A549 (cell line): ENCODE measurements around the gene GALNTL6. TPM values are rescaled to one million over a fixed set of nuclear protein-coding genes. Genes with fewer than 3 reads are reported as not detected.

Experiments
- ATAC-seq, 2 experiments: fragments of 200-7000 bp in 1 of 2; fragments of >200 bp in 1 of 2; cut with Nextera tagmentation in 1 of 2; cut with Tn5 transposase in 1 of 2; 3 replicates each; pipeline versions ENCODE4 v1.8.0 to v1.9.1; 2018 to 2020; ENCODE audit warnings: mild to moderate bottlenecking in 1 of 2, moderate library complexity in 1 of 2
- CTCF ChIA-PET: fragments of 300-600 bp; sonication (Branson Sonifier 250); formaldehyde crosslinking; extraction: SDS; loops from one replicate; lab custom pipeline; 2021; ENCODE audit warnings: antibody characterized with exemption, inconsistent platforms; lab: Yijun Ruan, JAX
- POLR2A ChIA-PET: fragments of 350-600 bp; formaldehyde crosslinking; extraction: SDS; loops from one replicate; lab custom pipeline; 2021; ENCODE audit warnings: antibody characterized with exemption, inconsistent platforms; lab: Yijun Ruan, JAX
- DNase-seq, 2 experiments: peaks; one replicate each; pipeline versions ENCODE4 v3.0.0 to v3.0.0-alpha.2; 2011 to 2016; ENCODE audit warnings: low read depth in 1 of 2, low spot score in 1 of 2
- FAIRE-seq: peaks from 2 replicates; lab custom pipeline; 2011; peaks lifted over from hg19 to GRCh38; lab: Jason Lieb, UNC
- H3K27ac ChIP-seq, 2 experiments: fragments of >200 bp; sonication (Bioruptor Twin); formaldehyde crosslinking; 3 replicates each; pipeline ENCODE4 v1.5.1; 2016 to 2017
- H3K4me1 ChIP-seq: fragments of >200 bp; sonication (Bioruptor Twin); formaldehyde crosslinking; 3 replicates; pipeline ENCODE4 v1.6.1; 2016
- H3K4me2 ChIP-seq: fragments of >200 bp; sonication (Bioruptor Twin); formaldehyde crosslinking; 3 replicates; pipeline ENCODE4 v1.6.1; 2016
- H3K4me3 ChIP-seq: fragments of >200 bp; sonication (Bioruptor Twin); formaldehyde crosslinking; 3 replicates; pipeline ENCODE4 v1.5.1; 2016
- H3K9me3 ChIP-seq: fragments of >200 bp; sonication (Bioruptor Twin); formaldehyde crosslinking; 3 replicates; pipeline ENCODE4 v1.6.1; 2016
- BHLHE40 ChIP-seq: IDR thresholded peaks from 2 replicates; pipeline ENCODE4 v1.6.1; 2012; ENCODE audit warnings: low read depth, low read length, inconsistent platforms
- CHD2 ChIP-seq: fragments of 150-350 bp; IDR thresholded peaks from 2 replicates; pipeline ENCODE4 v1.6.1; 2014; ENCODE audit warnings: low read length; ENCODE audit not compliant: partially characterized antibody
- EHMT2 ChIP-seq: fragments of 200-600 bp; sonication (generic); IDR thresholded peaks from 2 replicates; pipeline ENCODE4 v1.6.1; 2016; ENCODE audit warnings: antibody characterized with exemption, low read depth, mild to moderate bottlenecking, moderate library complexity
- EP300 ChIP-seq, 2 experiments: fragments of >200 bp; sonication (Bioruptor Twin); formaldehyde crosslinking; IDR thresholded peaks; 2 replicates in 1 of 2; 3 replicates in 1 of 2; pipeline ENCODE4 v1.6.1; 2016 to 2017
- ESRRA ChIP-seq: fragments of 150-350 bp; IDR thresholded peaks from 2 replicates; pipeline ENCODE4 v1.6.1; 2014; ENCODE audit warnings: mild to moderate bottlenecking, low read length, borderline replicate concordance
- FOXS1 ChIP-seq: fragments of 250-450 bp; sonication (Bioruptor Pico); IDR thresholded peaks from 2 replicates; pipeline ENCODE4 v1.5.0; 2020; ENCODE audit warnings: mild to moderate bottlenecking, moderate library complexity
- HOXB13 ChIP-seq: fragments of 250-450 bp; sonication (Bioruptor Pico); IDR thresholded peaks from 2 replicates; pipeline ENCODE4 v1.5.0; 2020; ENCODE audit warnings: low read depth, mild to moderate bottlenecking, moderate library complexity
- HOXB5 ChIP-seq: fragments of 250-450 bp; sonication (Bioruptor Pico); IDR thresholded peaks from 2 replicates; pipeline ENCODE4 v1.5.0; 2020; ENCODE audit warnings: mild to moderate bottlenecking, moderate library complexity
- JUN ChIP-seq, 2 experiments: fragments of >200 bp; sonication (Bioruptor Twin); formaldehyde crosslinking; IDR thresholded peaks; 2 replicates in 1 of 2; 3 replicates in 1 of 2; pipeline ENCODE4 v1.6.1; 2016 to 2017
- JUNB ChIP-seq: fragments of >200 bp; sonication (Bioruptor Twin); formaldehyde crosslinking; IDR thresholded peaks from 2 replicates; pipeline ENCODE4 v1.6.1; 2016
- KDM1A ChIP-seq: fragments of 200-600 bp; sonication (generic); IDR thresholded peaks from 2 replicates; pipeline ENCODE4 v1.6.1; 2016; ENCODE audit warnings: low read depth, mild to moderate bottlenecking
- MAFK ChIP-seq: fragments of 450-650 bp; IDR thresholded peaks from 2 replicates; pipeline ENCODE4 v1.6.1; 2014; ENCODE audit not compliant: partially characterized antibody
- MAZ ChIP-seq: fragments of 150-350 bp; IDR thresholded peaks from 2 replicates; pipeline ENCODE4 v1.6.1; 2014; ENCODE audit warnings: antibody characterized with exemption, low read depth, low read length, borderline replicate concordance
- MYC ChIP-seq: IDR thresholded peaks from 2 replicates; pipeline ENCODE4 v1.6.1; 2012; ENCODE audit warnings: mild to moderate bottlenecking, inconsistent platforms, low read length, improper control_type of control experiment, borderline replicate concordance
- NFE2L2 ChIP-seq: fragments of 150-350 bp; conservative IDR thresholded peaks from 2 replicates; pipeline ENCODE4 v1.6.1; 2014; ENCODE audit warnings: low read length
- POLR2A ChIP-seq: IDR thresholded peaks from 2 replicates; pipeline ENCODE4 v1.6.1; 2012; ENCODE audit warnings: mild to moderate bottlenecking, low read length
- RAD21 ChIP-seq, 2 experiments: fragments of >200 bp in 1 of 2; sonication (Bioruptor Twin) in 1 of 2; formaldehyde crosslinking in 1 of 2; IDR thresholded peaks in 1 of 2; conservative IDR thresholded peaks in 1 of 2; 2 replicates in 1 of 2; 3 replicates in 1 of 2; pipeline ENCODE4 v1.6.1; 2012 to 2018; ENCODE audit warnings: inconsistent platforms in 1 of 2
- RARB ChIP-seq: fragments of 250-450 bp; sonication (Bioruptor Pico); IDR thresholded peaks from 2 replicates; pipeline ENCODE4 v1.8.0; 2021; ENCODE audit warnings: mild to moderate bottlenecking, moderate library complexity
- RFX5 ChIP-seq: fragments of 450-650 bp; IDR thresholded peaks from 2 replicates; pipeline ENCODE4 v1.7.1; 2014; ENCODE audit warnings: antibody characterized with exemption, mild to moderate bottlenecking, moderate library complexity
- RNF2 ChIP-seq: fragments of 200-600 bp; sonication (generic); IDR thresholded peaks from 2 replicates; pipeline ENCODE4 v1.6.1; 2016; ENCODE audit warnings: low read depth, mild to moderate bottlenecking, antibody characterized with exemption, moderate library complexity, borderline replicate concordance
- TFCP2L1 ChIP-seq: fragments of 250-450 bp; sonication (Bioruptor Pico); IDR thresholded peaks from 2 replicates; pipeline ENCODE4 v1.5.0; 2021; ENCODE audit warnings: mild to moderate bottlenecking
- TP53 ChIP-seq: fragments of 250-450 bp; sonication (Bioruptor Pico); IDR thresholded peaks from 2 replicates; pipeline ENCODE4 v1.5.0; 2021; ENCODE audit warnings: mild to moderate bottlenecking, moderate library complexity
- ZC3H11A ChIP-seq: fragments of 450-650 bp; IDR thresholded peaks from 2 replicates; pipeline ENCODE4 v1.6.1; 2014; ENCODE audit warnings: antibody characterized with exemption, mild to moderate bottlenecking
- ZFP36 ChIP-seq: fragments of 450-650 bp; IDR thresholded peaks from 2 replicates; pipeline ENCODE4 v1.6.1; 2014; ENCODE audit warnings: borderline replicate concordance; ENCODE audit not compliant: partially characterized antibody
- ZNF302 ChIP-seq: fragments of 250-450 bp; sonication (Bioruptor Pico); IDR thresholded peaks from 2 replicates; pipeline ENCODE4 v1.9.0; 2021; ENCODE audit warnings: inconsistent platforms, mild to moderate bottlenecking, moderate library complexity
- WGBS: methylation state at CpG from one replicate; pipeline ENCODE4 v1.1.6; 2017; ENCODE audit errors: missing lambda C conversion rate; 5-methylcytosine and 5-hydroxymethylcytosine counted together
- polyA plus RNA-seq, 4 experiments: library from polyadenylated mRNA; depleted of rRNA in 3 of 4; stranded (reverse); fragments of >200 nt; fragmentation: RNase III in 1 of 4; extraction: RNeasy Plus Mini Kit Qiagen cat#74134 plus additional on column Dnase treatment in 1 of 4; gene quantifications; 2 replicates in 3 of 4; 3 replicates in 1 of 4; pipeline ENCODE4 v1.2.3, GENCODE V29; 2011 to 2017
- TF ChIP-seq, protein P1 (sequence below): fragments of 450-650 bp; IDR thresholded peaks from 2 replicates; pipeline ENCODE4 v1.6.1; 2014; ENCODE audit warnings: antibody characterized with exemption
- TF ChIP-seq, protein P2 (sequence below): IDR thresholded peaks from 2 replicates; pipeline ENCODE4 v1.6.1; 2012
- TF ChIP-seq, protein P3 (sequence below): IDR thresholded peaks from 2 replicates; pipeline ENCODE4 v1.6.1; 2012; ENCODE audit warnings: low read depth, borderline replicate concordance
- TF ChIP-seq, protein P4 (sequence below): IDR thresholded peaks from 2 replicates; pipeline ENCODE4 v1.6.1; 2012
- TF ChIP-seq, protein P5 (sequence below): fragments of 250-450 bp; sonication (Bioruptor Pico); IDR thresholded peaks from 2 replicates; pipeline ENCODE4 v1.5.0; 2021; ENCODE audit warnings: mild to moderate bottlenecking, moderate library complexity, borderline replicate concordance
- TF ChIP-seq, protein P6 (sequence below): fragments of 200-600 bp; sonication (generic); IDR thresholded peaks from 2 replicates; pipeline ENCODE4 v1.6.1; 2016; ENCODE audit warnings: antibody characterized with exemption, mild to moderate bottlenecking, moderate library complexity

The GALNTL6 gene
- polyA plus RNA-seq, 2 of the 4 experiments (the other 2 are of a cell fraction) = 0.06 to 0.49 TPM

DNA sequence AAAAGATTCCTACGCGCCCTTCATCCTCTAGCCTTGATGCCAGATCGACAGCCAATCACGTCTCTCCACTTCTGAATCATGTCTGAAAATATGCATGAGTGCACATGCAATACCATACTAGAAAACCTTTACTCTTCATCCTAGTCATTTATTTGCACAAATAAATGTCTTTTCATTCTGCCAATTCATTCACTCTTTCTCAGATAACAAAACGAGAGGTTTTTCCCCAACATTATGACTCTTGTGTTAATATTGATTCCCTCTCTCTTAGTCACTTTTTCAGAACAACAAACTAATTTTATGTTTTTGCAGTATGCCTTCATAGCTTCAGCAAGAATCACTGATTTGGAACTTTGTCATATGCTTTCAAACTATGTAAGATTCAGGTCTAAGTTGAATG lies 806.0 kb downstream of the GALNTL6 start:
- ATAC-seq (no peak), FAIRE-seq (no peak), DNase-seq (no peak)
- Histone ChIP-seq H3K4me2 (no peak overlapping the region), H3K9me3 (no peaks in the 10 kb centered on the region), H3K4me3 (no peak overlapping the region), H3K27ac (no peak overlapping the region), H3K4me1 (no peaks in the 10 kb centered on the region)
- TF ChIP-seq KDM1A (no peak), ZC3H11A (no peak), RAD21 (conservative IDR thresholded peaks at IDR 0.05 in 1 of 2, IDR thresholded peaks at IDR 0.05 in 1 of 2) (no peak), HOXB5 (CRISPR knock-in tag) (no peak), ESRRA (no peak), HOXB13 (CRISPR knock-in tag) (no peak), JUNB (no peak), EP300 (IDR thresholded peaks at IDR 0.05) (no peak), JUN (IDR thresholded peaks at IDR 0.05) (no peak), EHMT2 (no peak), BHLHE40 (no peak), RARB (CRISPR knock-in tag) (no peak), RNF2 (no peak), POLR2A (no peak), RFX5 (no peak), MYC (no peak), ZFP36 (no peak)
- TF ChIP-seq, protein P1, sequence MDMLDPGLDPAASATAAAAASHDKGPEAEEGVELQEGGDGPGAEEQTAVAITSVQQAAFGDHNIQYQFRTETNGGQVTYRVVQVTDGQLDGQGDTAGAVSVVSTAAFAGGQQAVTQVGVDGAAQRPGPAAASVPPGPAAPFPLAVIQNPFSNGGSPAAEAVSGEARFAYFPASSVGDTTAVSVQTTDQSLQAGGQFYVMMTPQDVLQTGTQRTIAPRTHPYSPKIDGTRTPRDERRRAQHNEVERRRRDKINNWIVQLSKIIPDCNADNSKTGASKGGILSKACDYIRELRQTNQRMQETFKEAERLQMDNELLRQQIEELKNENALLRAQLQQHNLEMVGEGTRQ = no peak
- POLR2A ChIA-PET = no interaction called here
- CTCF ChIA-PET = interaction anchor here (0.8 kb wide), 1 partner anchor 213 kb away, joined by 3 read pairs; no protein-coding TSS in a partner anchor
- 81% methylated on average over 5 of the region's 5 CpGs for WGBS

DNA sequence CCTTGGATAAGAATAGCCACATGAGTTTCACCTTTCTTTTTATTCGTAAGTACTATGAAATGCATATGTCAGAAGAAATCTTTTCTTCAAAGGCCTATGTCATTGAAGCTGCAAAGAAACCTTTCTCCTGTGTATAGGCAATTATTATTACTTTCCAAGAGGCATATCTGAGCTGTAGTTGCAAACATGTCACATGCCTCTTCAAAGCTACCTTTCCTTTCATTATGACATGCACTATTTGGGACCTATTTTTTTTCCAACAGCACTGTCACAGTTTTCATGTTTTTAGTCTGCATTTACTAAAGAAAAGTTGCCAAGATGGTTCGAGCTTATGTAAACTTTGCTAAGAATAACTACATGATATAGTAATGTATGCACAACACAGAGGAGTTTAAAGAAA lies 806.6 kb downstream of the GALNTL6 start:
- no peak for DNase-seq
- CTCF ChIA-PET = interaction anchor here (0.8 kb wide), 1 partner anchor 212 kb away, joined by 3 read pairs; no protein-coding TSS in a partner anchor
- no peak for FAIRE-seq
- TF ChIP-seq, protein P1 = no peak
- TF ChIP-seq TFCP2L1 (CRISPR knock-in tag) (no peak), CHD2 (no peak), NFE2L2 (no peak), TP53 (no peak), FOXS1 (CRISPR knock-in tag) (no peak), MAZ (no peak), MAFK (no peak), ZNF302 (no peak), RFX5 (no peak), EP300 (IDR thresholded peaks at IDR 0.05) (no peak), RAD21 (conservative IDR thresholded peaks at IDR 0.05 in 1 of 2, IDR thresholded peaks at IDR 0.05 in 1 of 2) (no peak)
- TF ChIP-seq, protein P2, sequence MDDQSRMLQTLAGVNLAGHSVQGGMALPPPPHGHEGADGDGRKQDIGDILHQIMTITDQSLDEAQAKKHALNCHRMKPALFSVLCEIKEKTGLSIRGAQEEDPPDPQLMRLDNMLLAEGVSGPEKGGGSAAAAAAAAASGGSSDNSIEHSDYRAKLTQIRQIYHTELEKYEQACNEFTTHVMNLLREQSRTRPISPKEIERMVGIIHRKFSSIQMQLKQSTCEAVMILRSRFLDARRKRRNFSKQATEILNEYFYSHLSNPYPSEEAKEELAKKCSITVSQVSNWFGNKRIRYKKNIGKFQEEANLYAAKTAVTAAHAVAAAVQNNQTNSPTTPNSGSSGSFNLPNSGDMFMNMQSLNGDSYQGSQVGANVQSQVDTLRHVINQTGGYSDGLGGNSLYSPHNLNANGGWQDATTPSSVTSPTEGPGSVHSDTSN = no peak
- TF ChIP-seq, protein P3, sequence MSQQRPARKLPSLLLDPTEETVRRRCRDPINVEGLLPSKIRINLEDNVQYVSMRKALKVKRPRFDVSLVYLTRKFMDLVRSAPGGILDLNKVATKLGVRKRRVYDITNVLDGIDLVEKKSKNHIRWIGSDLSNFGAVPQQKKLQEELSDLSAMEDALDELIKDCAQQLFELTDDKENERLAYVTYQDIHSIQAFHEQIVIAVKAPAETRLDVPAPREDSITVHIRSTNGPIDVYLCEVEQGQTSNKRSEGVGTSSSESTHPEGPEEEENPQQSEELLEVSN = no peak
- TF ChIP-seq, protein P4, sequence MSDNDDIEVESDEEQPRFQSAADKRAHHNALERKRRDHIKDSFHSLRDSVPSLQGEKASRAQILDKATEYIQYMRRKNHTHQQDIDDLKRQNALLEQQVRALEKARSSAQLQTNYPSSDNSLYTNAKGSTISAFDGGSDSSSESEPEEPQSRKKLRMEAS = no peak
- TF ChIP-seq, protein P5, sequence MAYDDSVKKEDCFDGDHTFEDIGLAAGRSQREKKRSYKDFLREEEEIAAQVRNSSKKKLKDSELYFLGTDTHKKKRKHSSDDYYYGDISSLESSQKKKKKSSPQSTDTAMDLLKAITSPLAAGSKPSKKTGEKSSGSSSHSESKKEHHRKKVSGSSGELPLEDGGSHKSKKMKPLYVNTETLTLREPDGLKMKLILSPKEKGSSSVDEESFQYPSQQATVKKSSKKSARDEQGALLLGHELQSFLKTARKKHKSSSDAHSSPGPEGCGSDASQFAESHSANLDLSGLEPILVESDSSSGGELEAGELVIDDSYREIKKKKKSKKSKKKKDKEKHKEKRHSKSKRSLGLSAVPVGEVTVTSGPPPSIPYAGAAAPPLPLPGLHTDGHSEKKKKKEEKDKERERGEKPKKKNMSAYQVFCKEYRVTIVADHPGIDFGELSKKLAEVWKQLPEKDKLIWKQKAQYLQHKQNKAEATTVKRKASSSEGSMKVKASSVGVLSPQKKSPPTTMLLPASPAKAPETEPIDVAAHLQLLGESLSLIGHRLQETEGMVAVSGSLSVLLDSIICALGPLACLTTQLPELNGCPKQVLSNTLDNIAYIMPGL = no peak
- TF ChIP-seq, protein P6, sequence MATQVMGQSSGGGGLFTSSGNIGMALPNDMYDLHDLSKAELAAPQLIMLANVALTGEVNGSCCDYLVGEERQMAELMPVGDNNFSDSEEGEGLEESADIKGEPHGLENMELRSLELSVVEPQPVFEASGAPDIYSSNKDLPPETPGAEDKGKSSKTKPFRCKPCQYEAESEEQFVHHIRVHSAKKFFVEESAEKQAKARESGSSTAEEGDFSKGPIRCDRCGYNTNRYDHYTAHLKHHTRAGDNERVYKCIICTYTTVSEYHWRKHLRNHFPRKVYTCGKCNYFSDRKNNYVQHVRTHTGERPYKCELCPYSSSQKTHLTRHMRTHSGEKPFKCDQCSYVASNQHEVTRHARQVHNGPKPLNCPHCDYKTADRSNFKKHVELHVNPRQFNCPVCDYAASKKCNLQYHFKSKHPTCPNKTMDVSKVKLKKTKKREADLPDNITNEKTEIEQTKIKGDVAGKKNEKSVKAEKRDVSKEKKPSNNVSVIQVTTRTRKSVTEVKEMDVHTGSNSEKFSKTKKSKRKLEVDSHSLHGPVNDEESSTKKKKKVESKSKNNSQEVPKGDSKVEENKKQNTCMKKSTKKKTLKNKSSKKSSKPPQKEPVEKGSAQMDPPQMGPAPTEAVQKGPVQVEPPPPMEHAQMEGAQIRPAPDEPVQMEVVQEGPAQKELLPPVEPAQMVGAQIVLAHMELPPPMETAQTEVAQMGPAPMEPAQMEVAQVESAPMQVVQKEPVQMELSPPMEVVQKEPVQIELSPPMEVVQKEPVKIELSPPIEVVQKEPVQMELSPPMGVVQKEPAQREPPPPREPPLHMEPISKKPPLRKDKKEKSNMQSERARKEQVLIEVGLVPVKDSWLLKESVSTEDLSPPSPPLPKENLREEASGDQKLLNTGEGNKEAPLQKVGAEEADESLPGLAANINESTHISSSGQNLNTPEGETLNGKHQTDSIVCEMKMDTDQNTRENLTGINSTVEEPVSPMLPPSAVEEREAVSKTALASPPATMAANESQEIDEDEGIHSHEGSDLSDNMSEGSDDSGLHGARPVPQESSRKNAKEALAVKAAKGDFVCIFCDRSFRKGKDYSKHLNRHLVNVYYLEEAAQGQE = no peak
- no peak overlapping the region for H3K4me3 ChIP-seq
- POLR2A ChIA-PET = no interaction called here
- H3K4me2 ChIP-seq = no peak overlapping the region
- 65% methylated on average over 2 of the region's 2 CpGs for WGBS
- H3K4me1 ChIP-seq = no peaks in the 10 kb centered on the region
- H3K27ac ChIP-seq = no peak overlapping the region
- no peak for ATAC-seq
- no peaks in the 10 kb centered on the region for H3K9me3 ChIP-seq
